BJ (cell line): Measurements from ENCODE around the gene TBC1D20. TPM values are rescaled to one million over a fixed set of nuclear protein-coding genes. Genes with fewer than 3 reads are reported as not detected.
A peak's percentile ranks its signal among the peaks of the same experiment; 100 is the strongest.
"Not testable (repeated sequence)": the region's sequence is repeated elsewhere in the genome, so short reads cannot be mapped to it uniquely, and the experiment has no call there.

Source experiments
- CTCF ChIA-PET: fragments of 350-600 bp; formaldehyde crosslinking; extraction: SDS; loops from one replicate; lab custom pipeline; 2021; ENCODE audit warnings: antibody characterized with exemption, inconsistent platforms; lab: Yijun Ruan, JAX
- POLR2A ChIA-PET: fragments of 300-600 bp; sonication (Branson Sonifier 250); formaldehyde crosslinking; extraction: SDS; loops from one replicate; lab custom pipeline; 2021; ENCODE audit warnings: antibody characterized with exemption; lab: Charles Lee
- DNase-seq: peaks from one replicate; pipeline ENCODE4 v3.0.0-alpha.2; 2011; ENCODE audit warnings: low read depth
- H3K27me3 ChIP-seq: 2 replicates; pipeline ENCODE4 v1.6.0; 2011; ENCODE audit warnings: low read length; ENCODE audit not compliant: control insufficient read depth, insufficient read depth
- H3K36me3 ChIP-seq: 2 replicates; pipeline ENCODE4 v1.5.1; 2011; ENCODE audit warnings: low read length; ENCODE audit not compliant: control insufficient read depth, insufficient read depth
- H3K4me3 ChIP-seq: 2 replicates; pipeline ENCODE4 v1.5.1; 2011; ENCODE audit warnings: low read depth, mild to moderate bottlenecking, control low read depth, low read length
- CTCF ChIP-seq: IDR thresholded peaks from 2 replicates; pipeline ENCODE4 v1.5.1; 2011; ENCODE audit warnings: low read depth, mild to moderate bottlenecking, control low read depth, inconsistent platforms, low read length, moderate library complexity; ENCODE audit not compliant: insufficient read depth
- polyA minus RNA-seq: library from RNA; depleted of rRNA, polyadenylated mRNA; stranded (reverse); fragments of >200 nt; gene quantifications from 2 replicates; pipeline ENCODE4 v1.2.3, GENCODE V29; 2011; rRNA and poly(A)+ RNA removed
- polyA plus RNA-seq: library from polyadenylated mRNA; depleted of rRNA; stranded (reverse); fragments of >200 nt; gene quantifications from 2 replicates; pipeline ENCODE4 v1.2.3, GENCODE V29; 2011; rRNA removed

TBC1D20 gene
- 46.1 and 63.7 TPM in 2 replicates for polyA plus RNA-seq
- 49.8 and 70.2 TPM in 2 replicates for polyA minus RNA-seq

- Histone ChIP-seq H3K27me3 (no peaks in the 10 kb centered on the region), H3K4me3 (peak within 1 kb of the TSS; percentile 68), H3K36me3 (no peaks in the 10 kb centered on the region)
- ChIA-PET POLR2A (interaction anchor here (0.5 kb wide), 1 partner anchor 72 kb away, joined by 3 read pairs; no protein-coding TSS in a partner anchor), CTCF (interaction anchor here (0.8 to 1.5 kb wide), 5 partner anchors 15 to 108 kb away, joined by 3 to 6 read pairs (median 3); no protein-coding TSS in a partner anchor)
- DNase-seq, result no peak
- TF ChIP-seq CTCF, result peak; percentile 33; the same call in 1 of the 2 replicates
Measured at GRCh38 chr20:462199-462991, at the start of gene TBC1D20. Gene TBC1D20, minus strand, starts transcription at chr20:462533. Its CDS starts 128 bp downstream, at chr20:462405.

GRCh38 chr20:510328-511057, 48.2 kb upstream of the TBC1D20 start:
- POLR2A ChIA-PET, H3K4me3 ChIP-seq: not testable (repeated sequence)
- CTCF ChIA-PET, result interaction anchor here (1.4 to 1.8 kb wide), 2 partner anchors 9 to 135 kb away, joined by 3 to 4 read pairs; no protein-coding TSS in a partner anchor

GRCh38 chr20:508364-508787, 46.0 kb upstream of the TBC1D20 start:
- ChIA-PET POLR2A (interaction anchor here (1.5 kb wide), 1 partner anchor 26 kb away, joined by 6 read pairs; no protein-coding TSS in a partner anchor), CTCF (interaction anchor here (0.7 to 1.7 kb wide), 2 partner anchors 9 to 178 kb away, joined by 3 read pairs; no protein-coding TSS in a partner anchor)
- DNase-seq, H3K36me3 ChIP-seq, H3K27me3 ChIP-seq, H3K4me3 ChIP-seq: not testable (repeated sequence)

More at GRCh38 chr20:510328-511057, 48.2 kb upstream of the TBC1D20 start:
- not testable (repeated sequence) for H3K36me3 ChIP-seq, DNase-seq, H3K27me3 ChIP-seq

- ChIA-PET POLR2A (interaction anchor here (1.5 kb wide), 1 partner anchor 25 kb away, joined by 6 read pairs; no protein-coding TSS in a partner anchor), CTCF (no interaction called here)
- Histone ChIP-seq H3K4me3 (no peak overlapping the region), H3K36me3 (peaks cover 6% of the 10 kb centered on the region), H3K27me3 (no peaks in the 10 kb centered on the region)
- TF ChIP-seq CTCF, result no peak
- no peak for DNase-seq
Measured at GRCh38 chr20:507761-508332, 45.5 kb upstream of the TBC1D20 start.

GRCh38 chr20:507006-507758, 44.8 kb upstream of the TBC1D20 start:
- H3K36me3 ChIP-seq, result peaks cover 6% of the 10 kb centered on the region
- POLR2A ChIA-PET, result interaction anchor here (1.5 kb wide), 1 partner anchor 25 kb away, joined by 6 read pairs; no protein-coding TSS in a partner anchor
- CTCF ChIA-PET, result no interaction called here

More at GRCh38 chr20:507006-507758, 44.8 kb upstream of the TBC1D20 start:
- DNase-seq, result no peak
- no peak for TF ChIP-seq CTCF
- Histone ChIP-seq H3K4me3 (no peak overlapping the region), H3K27me3 (no peaks in the 10 kb centered on the region)
